GM12878 (cell line): Measurements from ENCODE around the gene DLX6. TPM values are rescaled to one million over a fixed set of nuclear protein-coding genes. Genes with fewer than 3 reads are reported as not detected.

Experiments
- ETV6 ChIP-seq, 2 experiments: fragments of 450-650 bp in 1 of 2; IDR thresholded peaks in 1 of 2; conservative IDR thresholded peaks in 1 of 2; 2 replicates each; pipeline ENCODE4 v1.6.1; 2014; ENCODE audit warnings: antibody characterized with exemption in 1 of 2, borderline replicate concordance in 1 of 2, low read depth in 1 of 2, mild to moderate bottlenecking in 1 of 2, moderate library complexity in 1 of 2
- IKZF1 ChIP-seq: fragments of 450-650 bp; conservative IDR thresholded peaks from 2 replicates; pipeline ENCODE4 v1.6.1; 2017; ENCODE audit warnings: antibody characterized with exemption, mild to moderate bottlenecking
- ZNF217 ChIP-seq: fragments of 450-650 bp; IDR thresholded peaks from 2 replicates; pipeline ENCODE4 v1.6.1; 2017; ENCODE audit warnings: antibody characterized with exemption, mild to moderate bottlenecking
- polyA plus RNA-seq, 11 experiments: library from polyadenylated mRNA; depleted of rRNA in 4 of 11; unstranded in 6 of 11; stranded (reverse) in 5 of 11; fragments of >200 nt; fragmentation: Nextera tagmentation in 4 of 11; fragmentation: Illumina TruSeq in 1 of 11; extraction: Ambion mirVana in 4 of 11; extraction: Trizol in 1 of 11; gene quantifications; 1 replicate in 1 of 11; 2 replicates in 10 of 11; pipeline versions ENCODE4 v1.2.1 to v1.2.3, GENCODE V29; 2011 to 2016; ENCODE audit warnings: inconsistent platforms in 2 of 11, missing spikeins in 2 of 11, low read depth in 1 of 11
- total RNA-seq, 4 experiments: library from RNA; depleted of rRNA in 3 of 4; stranded (reverse); fragments of >200 nt in 3 of 4; fragmentation: Illumina TruSeq in 1 of 4; extraction: Trizol in 1 of 4; gene quantifications; 2 replicates each; pipeline versions ENCODE4 v1.2.1 to v1.2.3, GENCODE V29; 2013 to 2021
- TF ChIP-seq, protein P1 (sequence below): IDR thresholded peaks from 2 replicates; pipeline ENCODE4 v1.6.1; 2012; ENCODE audit warnings: low read depth, low read length, improper control_type of control experiment
- TF ChIP-seq, protein P2 (sequence below): fragments of 450-650 bp; formaldehyde crosslinking; IDR thresholded peaks from 2 replicates; pipeline ENCODE4 v1.4.0; 2020; ENCODE audit warnings: mild to moderate bottlenecking, moderate library complexity

Gene DLX6
- total and polyA plus RNA-seq, 10 of the 15 experiments (the other 5 are each of a cell fraction or from before 2014, with no cell fraction given), result not detected

DNA sequence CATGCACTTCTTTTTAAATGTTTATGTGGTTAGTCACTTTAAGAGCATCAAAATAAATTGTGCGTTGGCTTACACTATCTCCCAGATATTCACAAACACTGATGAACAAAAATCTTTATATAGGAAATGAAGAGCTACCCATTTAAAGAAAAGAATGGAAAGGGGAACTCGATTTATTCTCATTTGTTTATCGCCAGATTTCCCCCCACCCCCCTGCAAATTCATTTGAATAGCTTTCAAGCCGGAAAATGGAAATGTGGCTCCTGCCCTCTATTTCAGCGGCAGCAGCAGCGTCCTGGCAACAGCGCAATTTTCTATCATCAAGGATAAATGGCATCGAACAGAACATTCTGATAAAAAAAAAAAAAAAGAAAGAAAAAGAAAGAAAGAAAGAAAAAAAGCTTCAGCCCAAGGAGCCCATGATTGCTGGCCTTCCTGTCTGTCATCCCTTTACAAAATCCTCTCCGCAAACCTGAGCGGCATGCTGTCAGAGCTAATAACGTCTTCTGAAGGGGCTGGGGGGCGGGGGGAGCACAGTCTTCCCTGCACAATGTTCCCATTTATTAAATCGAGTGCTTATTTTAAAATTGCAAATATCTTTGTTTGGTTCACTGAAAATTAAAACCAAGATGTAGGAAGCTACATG, 13.7 kb upstream of the DLX6 start (continued):
- TF ChIP-seq ZNF217, result no peak
- no peak for TF ChIP-seq IKZF1
- TF ChIP-seq ETV6 (conservative IDR thresholded peaks at IDR 0.05 in 1 of 2, IDR thresholded peaks at IDR 0.05 in 1 of 2; ENCODE audit: borderline replicate concordance in 1 of 2, low read depth in 1 of 2), result no peak
- TF ChIP-seq, protein P1, sequence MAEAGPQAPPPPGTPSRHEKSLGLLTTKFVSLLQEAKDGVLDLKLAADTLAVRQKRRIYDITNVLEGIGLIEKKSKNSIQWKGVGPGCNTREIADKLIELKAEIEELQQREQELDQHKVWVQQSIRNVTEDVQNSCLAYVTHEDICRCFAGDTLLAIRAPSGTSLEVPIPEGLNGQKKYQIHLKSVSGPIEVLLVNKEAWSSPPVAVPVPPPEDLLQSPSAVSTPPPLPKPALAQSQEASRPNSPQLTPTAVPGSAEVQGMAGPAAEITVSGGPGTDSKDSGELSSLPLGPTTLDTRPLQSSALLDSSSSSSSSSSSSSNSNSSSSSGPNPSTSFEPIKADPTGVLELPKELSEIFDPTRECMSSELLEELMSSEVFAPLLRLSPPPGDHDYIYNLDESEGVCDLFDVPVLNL, result no peak
- TF ChIP-seq, protein P2, sequence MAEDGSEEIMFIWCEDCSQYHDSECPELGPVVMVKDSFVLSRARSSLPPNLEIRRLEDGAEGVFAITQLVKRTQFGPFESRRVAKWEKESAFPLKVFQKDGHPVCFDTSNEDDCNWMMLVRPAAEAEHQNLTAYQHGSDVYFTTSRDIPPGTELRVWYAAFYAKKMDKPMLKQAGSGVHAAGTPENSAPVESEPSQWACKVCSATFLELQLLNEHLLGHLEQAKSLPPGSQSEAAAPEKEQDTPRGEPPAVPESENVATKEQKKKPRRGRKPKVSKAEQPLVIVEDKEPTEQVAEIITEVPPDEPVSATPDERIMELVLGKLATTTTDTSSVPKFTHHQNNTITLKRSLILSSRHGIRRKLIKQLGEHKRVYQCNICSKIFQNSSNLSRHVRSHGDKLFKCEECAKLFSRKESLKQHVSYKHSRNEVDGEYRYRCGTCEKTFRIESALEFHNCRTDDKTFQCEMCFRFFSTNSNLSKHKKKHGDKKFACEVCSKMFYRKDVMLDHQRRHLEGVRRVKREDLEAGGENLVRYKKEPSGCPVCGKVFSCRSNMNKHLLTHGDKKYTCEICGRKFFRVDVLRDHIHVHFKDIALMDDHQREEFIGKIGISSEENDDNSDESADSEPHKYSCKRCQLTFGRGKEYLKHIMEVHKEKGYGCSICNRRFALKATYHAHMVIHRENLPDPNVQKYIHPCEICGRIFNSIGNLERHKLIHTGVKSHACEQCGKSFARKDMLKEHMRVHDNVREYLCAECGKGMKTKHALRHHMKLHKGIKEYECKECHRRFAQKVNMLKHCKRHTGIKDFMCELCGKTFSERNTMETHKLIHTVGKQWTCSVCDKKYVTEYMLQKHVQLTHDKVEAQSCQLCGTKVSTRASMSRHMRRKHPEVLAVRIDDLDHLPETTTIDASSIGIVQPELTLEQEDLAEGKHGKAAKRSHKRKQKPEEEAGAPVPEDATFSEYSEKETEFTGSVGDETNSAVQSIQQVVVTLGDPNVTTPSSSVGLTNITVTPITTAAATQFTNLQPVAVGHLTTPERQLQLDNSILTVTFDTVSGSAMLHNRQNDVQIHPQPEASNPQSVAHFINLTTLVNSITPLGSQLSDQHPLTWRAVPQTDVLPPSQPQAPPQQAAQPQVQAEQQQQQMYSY (CRISPR knock-in tag), result no peak
